ENCODE measurements around the gene DYTN. TPM values are rescaled to one million over a fixed set of nuclear protein-coding genes. Genes with fewer than 3 reads are reported as not detected.

Gene DYTN
- total RNA-seq, 1 experiment from 2014 or later, result not detected

DNA sequence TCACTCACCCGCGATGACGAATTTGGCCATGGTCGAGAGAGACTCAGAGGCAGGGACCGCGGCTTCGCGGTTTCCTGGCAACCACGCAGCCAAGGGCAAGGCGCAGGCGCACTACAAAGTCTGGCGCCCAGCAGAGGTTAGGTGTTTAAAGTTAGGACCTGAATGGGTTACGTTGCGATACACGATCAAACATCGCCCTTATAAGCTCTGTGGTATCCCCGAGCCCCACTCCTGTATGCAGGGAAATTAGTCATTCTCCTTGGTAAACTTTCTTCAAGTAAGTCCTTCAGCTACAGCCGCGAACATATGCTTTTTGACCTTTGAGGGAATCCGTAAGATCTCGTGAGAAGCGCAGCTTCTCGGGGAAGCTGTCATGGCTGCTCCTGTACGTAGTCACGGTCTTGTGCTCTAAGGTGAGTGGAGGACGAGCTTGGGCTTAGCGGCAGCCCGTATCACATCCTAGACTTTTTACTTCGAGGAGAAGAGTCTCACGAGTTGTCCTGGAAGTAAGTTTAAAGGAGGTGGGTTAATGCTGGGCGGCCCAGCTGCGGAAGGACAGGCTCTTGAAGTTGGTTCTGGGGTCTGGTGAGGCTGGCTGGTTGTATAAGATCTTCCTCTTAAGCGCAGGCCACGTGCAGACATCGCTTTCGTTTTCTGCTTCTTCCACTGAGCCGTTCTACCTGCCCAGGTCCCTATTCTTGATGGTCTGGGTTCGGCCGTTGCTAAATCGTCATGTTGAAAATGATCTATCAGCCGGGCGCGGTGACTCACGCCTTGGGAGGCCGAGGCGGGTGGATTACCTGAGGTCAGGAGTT, 47.3 kb upstream of the DYTN start, which contains the start of the genes FASTKD2 and MDH1B (continued):
- TF ChIP-seq CEBPB (IDR thresholded peaks at IDR 0.05; ENCODE audit: low read depth) (no peak), POLR2A (IDR thresholded peaks at IDR 0.05; ENCODE audit: borderline replicate concordance, extremely low read depth, insufficient read depth, insufficient read length) (peak; percentile 78), YY1 (IDR thresholded peaks at IDR 0.05; ENCODE audit: extremely low read depth, insufficient replicate concordance, low read depth, low read length) (peak; percentile 98), JUND (IDR thresholded peaks at IDR 0.05) (no peak), EGR1 (IDR thresholded peaks at IDR 0.05; ENCODE audit: low read depth) (0 out of 2 replicates have a peak, but pooled peaks have one; percentile 5), SP1 (IDR thresholded peaks at IDR 0.05; ENCODE audit: low read depth) (peak; percentile 82), CBX3 (IDR thresholded peaks at IDR 0.05; ENCODE audit: low read depth) (peak; percentile 84)
- TF ChIP-seq, protein P1, sequence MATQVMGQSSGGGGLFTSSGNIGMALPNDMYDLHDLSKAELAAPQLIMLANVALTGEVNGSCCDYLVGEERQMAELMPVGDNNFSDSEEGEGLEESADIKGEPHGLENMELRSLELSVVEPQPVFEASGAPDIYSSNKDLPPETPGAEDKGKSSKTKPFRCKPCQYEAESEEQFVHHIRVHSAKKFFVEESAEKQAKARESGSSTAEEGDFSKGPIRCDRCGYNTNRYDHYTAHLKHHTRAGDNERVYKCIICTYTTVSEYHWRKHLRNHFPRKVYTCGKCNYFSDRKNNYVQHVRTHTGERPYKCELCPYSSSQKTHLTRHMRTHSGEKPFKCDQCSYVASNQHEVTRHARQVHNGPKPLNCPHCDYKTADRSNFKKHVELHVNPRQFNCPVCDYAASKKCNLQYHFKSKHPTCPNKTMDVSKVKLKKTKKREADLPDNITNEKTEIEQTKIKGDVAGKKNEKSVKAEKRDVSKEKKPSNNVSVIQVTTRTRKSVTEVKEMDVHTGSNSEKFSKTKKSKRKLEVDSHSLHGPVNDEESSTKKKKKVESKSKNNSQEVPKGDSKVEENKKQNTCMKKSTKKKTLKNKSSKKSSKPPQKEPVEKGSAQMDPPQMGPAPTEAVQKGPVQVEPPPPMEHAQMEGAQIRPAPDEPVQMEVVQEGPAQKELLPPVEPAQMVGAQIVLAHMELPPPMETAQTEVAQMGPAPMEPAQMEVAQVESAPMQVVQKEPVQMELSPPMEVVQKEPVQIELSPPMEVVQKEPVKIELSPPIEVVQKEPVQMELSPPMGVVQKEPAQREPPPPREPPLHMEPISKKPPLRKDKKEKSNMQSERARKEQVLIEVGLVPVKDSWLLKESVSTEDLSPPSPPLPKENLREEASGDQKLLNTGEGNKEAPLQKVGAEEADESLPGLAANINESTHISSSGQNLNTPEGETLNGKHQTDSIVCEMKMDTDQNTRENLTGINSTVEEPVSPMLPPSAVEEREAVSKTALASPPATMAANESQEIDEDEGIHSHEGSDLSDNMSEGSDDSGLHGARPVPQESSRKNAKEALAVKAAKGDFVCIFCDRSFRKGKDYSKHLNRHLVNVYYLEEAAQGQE (IDR thresholded peaks at IDR 0.05; ENCODE audit: low read depth), result no peak

DNA sequence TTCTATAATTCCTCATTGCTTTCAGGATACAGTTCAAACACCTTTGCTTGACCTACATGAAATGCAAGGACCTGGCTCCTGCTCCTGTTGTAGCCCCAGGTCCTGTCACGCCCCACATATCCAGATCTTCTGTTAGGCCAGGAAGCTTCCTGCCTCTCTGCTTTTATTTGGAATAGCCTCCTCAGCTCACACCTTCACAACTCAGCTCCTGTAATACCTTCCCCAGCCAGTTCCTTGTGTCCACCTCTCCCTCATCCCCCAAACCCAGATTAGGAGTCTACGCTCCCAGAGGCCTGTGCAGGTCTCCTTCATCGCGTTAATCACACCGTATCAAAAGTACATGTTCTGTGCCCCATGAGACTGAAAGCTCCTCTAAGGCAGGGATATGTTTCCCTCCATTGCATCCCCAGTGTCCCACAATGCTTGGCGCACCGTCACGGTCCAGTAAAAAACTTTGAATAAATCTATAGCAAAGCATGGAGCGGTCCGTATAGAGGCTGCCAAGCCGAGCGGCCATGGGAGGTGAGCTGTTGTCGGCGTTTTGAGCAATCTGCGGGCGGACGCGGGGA, 46.6 kb upstream of the DYTN start:
- no peak for DNase-seq (ENCODE audit: low read depth, low spot score)
- Histone ChIP-seq H3K9me3 (ENCODE audit: control insufficient read depth in 1 of 2, insufficient read depth in 1 of 2, low read depth in 1 of 2, low read length in 2 of 2) (no peaks in the 10 kb centered on the region), H3K79me2 (ENCODE audit: insufficient read depth, low read length) (peaks cover 45% of the 10 kb centered on the region), H3K4me3 (replicated peaks in 1 of 2; ENCODE audit: low read depth in 1 of 2, low read length in 2 of 2) (peak overlapping the region; percentile 68 to 72), H2AFZ (ENCODE audit: low read depth, low read length, poor library complexity, severe bottlenecking) (peak overlapping the region; percentile 81), H3K36me3 (ENCODE audit: control insufficient read depth in 1 of 2, insufficient read depth in 2 of 2, low read length in 2 of 2) (peaks cover 2 to 10% of the 10 kb centered on the region in 2 experiments; a peak in 1 of 4 replicates), H3K27ac (ENCODE audit: low read depth, low read length) (peak overlapping the region; percentile 57), H3K27me3 (ENCODE audit: insufficient read depth, low read length) (no peaks in the 10 kb centered on the region), H3K4me2 (ENCODE audit: low read length) (peak overlapping the region; percentile 94), H3K9ac (ENCODE audit: low read length) (peak overlapping the region; percentile 82), H3K4me1 (ENCODE audit: control insufficient read depth in 1 of 2, insufficient read depth in 2 of 2, low read length in 2 of 2) (peaks cover 4 to 21% of the 10 kb centered on the region in 2 experiments; a peak in 3 of 4 replicates), H3K9me2 (ENCODE audit: insufficient read depth) (no peaks in the 10 kb centered on the region), H4K20me1 (ENCODE audit: insufficient read depth) (no peaks in the 10 kb centered on the region)
- TF ChIP-seq, protein P2, sequence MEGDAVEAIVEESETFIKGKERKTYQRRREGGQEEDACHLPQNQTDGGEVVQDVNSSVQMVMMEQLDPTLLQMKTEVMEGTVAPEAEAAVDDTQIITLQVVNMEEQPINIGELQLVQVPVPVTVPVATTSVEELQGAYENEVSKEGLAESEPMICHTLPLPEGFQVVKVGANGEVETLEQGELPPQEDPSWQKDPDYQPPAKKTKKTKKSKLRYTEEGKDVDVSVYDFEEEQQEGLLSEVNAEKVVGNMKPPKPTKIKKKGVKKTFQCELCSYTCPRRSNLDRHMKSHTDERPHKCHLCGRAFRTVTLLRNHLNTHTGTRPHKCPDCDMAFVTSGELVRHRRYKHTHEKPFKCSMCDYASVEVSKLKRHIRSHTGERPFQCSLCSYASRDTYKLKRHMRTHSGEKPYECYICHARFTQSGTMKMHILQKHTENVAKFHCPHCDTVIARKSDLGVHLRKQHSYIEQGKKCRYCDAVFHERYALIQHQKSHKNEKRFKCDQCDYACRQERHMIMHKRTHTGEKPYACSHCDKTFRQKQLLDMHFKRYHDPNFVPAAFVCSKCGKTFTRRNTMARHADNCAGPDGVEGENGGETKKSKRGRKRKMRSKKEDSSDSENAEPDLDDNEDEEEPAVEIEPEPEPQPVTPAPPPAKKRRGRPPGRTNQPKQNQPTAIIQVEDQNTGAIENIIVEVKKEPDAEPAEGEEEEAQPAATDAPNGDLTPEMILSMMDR (IDR thresholded peaks at IDR 0.05 in 2 of 3, conservative IDR thresholded peaks at IDR 0.05 in 1 of 3; ENCODE audit: borderline replicate concordance in 1 of 3, insufficient read depth in 1 of 3, low read depth in 2 of 3, low read length in 2 of 3), result 0 out of 6 replicates have a peak, but pooled peaks of 1 of the 3 experiments have one; percentile 14
- no peak for TF ChIP-seq YY1 (IDR thresholded peaks at IDR 0.05; ENCODE audit: extremely low read depth, insufficient replicate concordance, low read depth, low read length)
- ChIA-PET CTCF (interaction anchor here (1.0 kb wide), 1 partner anchor 35 kb away, joined by 7 read pairs; no protein-coding TSS in a partner anchor), RAD21 (ENCODE audit: low non-redundant PET in 1 of 2, low total read pairs in 2 of 2, uncharacterized antibody in 2 of 2, unreplicated experiment in 2 of 2) (no interaction called here), POLR2A (no interaction called here)
- intact Hi-C loops (cut with micrococcal nuclease), result no loop called here
- BruUV-seq (replicated peaks), result no TSS peak
- ATAC-seq, result peak; percentile 61

Data from HCT116 (cell line).